Endothelial cell of umbilical vein (primary cell): ENCODE results near the gene ABCA8. TPM values are rescaled to one million over a fixed set of nuclear protein-coding genes. Genes with fewer than 3 reads are reported as not detected.

ENCODE experiments used
- BruUV-seq: library from RNA; stranded (reverse); fragments of 400-500 nt; replicated peaks from 2 replicates; lab custom pipeline; 2021; lab: Mats Ljungman, UMichigan
- CTCF ChIA-PET: fragments of 300-600, 350-600 bp; sonication (Branson Sonifier 250); formaldehyde crosslinking; loops from one replicate; lab custom pipeline; 2021; ENCODE audit warnings: antibody characterized with exemption, inconsistent platforms; lab: Charles Lee
- POLR2A ChIA-PET: fragments of 300-600, 350-600 bp; sonication (Branson Sonifier 250); formaldehyde crosslinking; loops from one replicate; lab custom pipeline; 2021; ENCODE audit warnings: antibody characterized with exemption, inconsistent platforms; lab: Charles Lee
- DNase-seq: peaks from one replicate; pipeline ENCODE4 v3.0.0-alpha.2; 2011; ENCODE audit warnings: low read depth, low spot score
- FAIRE-seq: peaks from 2 replicates; lab custom pipeline; 2011; peaks lifted over from hg19 to GRCh38; lab: Jason Lieb, UNC
- H2AFZ ChIP-seq: 2 replicates; pipeline ENCODE4 v1.6.0; 2012; ENCODE audit warnings: low read depth, low read length, control low read depth, inconsistent platforms
- H3K27ac ChIP-seq: 2 replicates; pipeline ENCODE4 v1.5.1; 2011; ENCODE audit warnings: low read depth, mild to moderate bottlenecking, control low read depth, low read length, moderate library complexity; ENCODE audit not compliant: insufficient read depth
- H3K27me3 ChIP-seq, 2 experiments: 2 replicates each; pipeline versions ENCODE4 v1.6.0 to v1.6.1; 2011; ENCODE audit warnings: low read length in 2 of 2, mixed read lengths in 1 of 2; ENCODE audit not compliant: control insufficient read depth in 2 of 2, insufficient read depth in 2 of 2
- H3K36me3 ChIP-seq, 2 experiments: 2 replicates in 1 of 2; 3 replicates in 1 of 2; pipeline ENCODE4 v1.5.1; 2011; ENCODE audit warnings: low read length in 2 of 2, mild to moderate bottlenecking in 1 of 2, moderate library complexity in 1 of 2; ENCODE audit not compliant: control insufficient read depth in 2 of 2, insufficient read depth in 2 of 2; ENCODE audit errors: extremely low read depth in 1 of 2
- H3K4me1 ChIP-seq: 3 replicates; pipeline ENCODE4 v1.5.1; 2011; ENCODE audit warnings: mild to moderate bottlenecking, low read length; ENCODE audit not compliant: control insufficient read depth, insufficient read depth; ENCODE audit errors: extremely low read depth
- H3K4me2 ChIP-seq: 2 replicates; pipeline ENCODE4 v1.6.1; 2011; ENCODE audit warnings: low read length, control low read depth, mixed read lengths; ENCODE audit not compliant: insufficient read depth
- H3K4me3 ChIP-seq, 3 experiments: fragments of 200-600 bp in 1 of 3; sonication (generic), shearing (Covaris generic) in 1 of 3; replicated peaks in 1 of 3; 2 replicates each; pipeline ENCODE4 v1.5.1; 2011 to 2016; ENCODE audit warnings: control low read depth in 3 of 3, low read length in 3 of 3, mild to moderate bottlenecking in 2 of 3, inconsistent platforms in 1 of 3, low read depth in 1 of 3, moderate library complexity in 1 of 3; ENCODE audit not compliant: insufficient read depth in 1 of 3
- H3K79me2 ChIP-seq: 2 replicates; pipeline ENCODE4 v1.6.0; 2012; ENCODE audit warnings: low read length, inconsistent platforms; ENCODE audit not compliant: control insufficient read depth, insufficient read depth
- H3K9ac ChIP-seq: replicated peaks from 2 replicates; pipeline ENCODE3; 2011; ENCODE audit warnings: low read length, control low read depth; ENCODE audit not compliant: insufficient read depth; ENCODE audit errors: extremely low read depth
- H3K9me1 ChIP-seq: replicated peaks from 3 replicates; pipeline ENCODE4 v1.6.0; 2011; ENCODE audit warnings: mild to moderate bottlenecking, low read length; ENCODE audit not compliant: control insufficient read depth, insufficient read depth; ENCODE audit errors: extremely low read depth
- H3K9me3 ChIP-seq: replicated peaks from 2 replicates; pipeline ENCODE4 v1.5.1; 2012; ENCODE audit warnings: low read length, inconsistent platforms; ENCODE audit not compliant: control insufficient read depth, insufficient read depth
- H4K20me1 ChIP-seq: replicated peaks from 2 replicates; pipeline ENCODE3; 2011; ENCODE audit warnings: mild to moderate bottlenecking, low read length; ENCODE audit not compliant: control insufficient read depth, insufficient read depth; ENCODE audit errors: extremely low read depth
- CTCF ChIP-seq, 2 donors: IDR thresholded peaks; 1 replicate in 1 of 2; 2 replicates in 1 of 2; pipeline ENCODE4 v1.5.1; 2011; ENCODE audit warnings: low read length in 2 of 2, mild to moderate bottlenecking in 2 of 2, moderate library complexity in 2 of 2, control low read depth in 1 of 2, inconsistent platforms in 1 of 2, low read depth in 1 of 2; ENCODE audit not compliant: insufficient read depth in 1 of 2; ENCODE audit errors: extremely low read depth in 1 of 2
- EZH2 ChIP-seq: IDR thresholded peaks from 2 replicates; pipeline ENCODE4 v1.6.1; 2012; ENCODE audit warnings: borderline replicate concordance, low read depth, mild to moderate bottlenecking, moderate library complexity, low read length, inconsistent platforms; ENCODE audit not compliant: severe bottlenecking
- FOS ChIP-seq: IDR thresholded peaks from 2 replicates; pipeline ENCODE4 v1.6.1; 2011; ENCODE audit warnings: mild to moderate bottlenecking, low read length, moderate library complexity, borderline replicate concordance; ENCODE audit not compliant: insufficient read depth
- GATA2 ChIP-seq: IDR thresholded peaks from 2 replicates; pipeline ENCODE4 v1.7.0; 2011; ENCODE audit warnings: low read depth, mild to moderate bottlenecking, moderate library complexity, mixed read lengths, low read length; ENCODE audit not compliant: insufficient read length, insufficient read depth
- JUN ChIP-seq: IDR thresholded peaks from 2 replicates; pipeline ENCODE4 v1.6.1; 2011; ENCODE audit warnings: borderline replicate concordance, low read depth; ENCODE audit not compliant: insufficient read length, insufficient read depth
- MAX ChIP-seq: IDR thresholded peaks from 2 replicates; pipeline ENCODE4 v1.6.1; 2011; ENCODE audit not compliant: insufficient read depth, insufficient read length
- MYC ChIP-seq: IDR thresholded peaks from one replicate; pipeline ENCODE4 v1.6.1; 2011; ENCODE audit warnings: mild to moderate bottlenecking, low read depth, low read length
- POLR2A ChIP-seq: IDR thresholded peaks from 2 replicates; pipeline ENCODE4 v1.6.1; 2012; ENCODE audit warnings: low read depth, mild to moderate bottlenecking, control low read depth, low read length
- POLR2AphosphoS5 ChIP-seq: IDR thresholded peaks from 2 replicates; pipeline ENCODE4 v1.6.1; 2012; ENCODE audit warnings: low read depth, mild to moderate bottlenecking, control low read depth, low read length, moderate library complexity; ENCODE audit not compliant: insufficient read depth
- dilution Hi-C: fragments of 300-500 bp; cut with MboI; formaldehyde crosslinking; loops from one replicate; pipeline ENCODE4 v1.15.0; 2019; ENCODE audit warnings: low sequenced_read_pairs; ENCODE audit not compliant: extremely low pct_ligation_motif_present
- intact Hi-C: fragments of 100-400 bp; cut with micrococcal nuclease; formaldehyde crosslinking; loops from one replicate; pipeline ENCODE4 v1.10.0; 2022
- polyA plus RNA-seq, 4 experiments: library from polyadenylated mRNA; depleted of rRNA in 3 of 4; stranded (reverse) in 3 of 4; unstranded in 1 of 4; fragments of >200 nt; gene quantifications; 2 replicates each; pipeline versions ENCODE4 v1.2.1 to v1.2.3, GENCODE V29; 2011 to 2012; ENCODE audit warnings: missing spikeins in 1 of 4
- total RNA-seq: library from RNA; stranded (reverse); gene quantifications from 2 replicates; pipeline ENCODE4 v1.2.3, GENCODE V29; 2021

ABCA8 gene
- total and polyA plus RNA-seq, 2 donors (not counting 3 experiments of a cell fraction or from before 2014, with no cell fraction given) = 0.99 to 1.7 TPM

DNA sequence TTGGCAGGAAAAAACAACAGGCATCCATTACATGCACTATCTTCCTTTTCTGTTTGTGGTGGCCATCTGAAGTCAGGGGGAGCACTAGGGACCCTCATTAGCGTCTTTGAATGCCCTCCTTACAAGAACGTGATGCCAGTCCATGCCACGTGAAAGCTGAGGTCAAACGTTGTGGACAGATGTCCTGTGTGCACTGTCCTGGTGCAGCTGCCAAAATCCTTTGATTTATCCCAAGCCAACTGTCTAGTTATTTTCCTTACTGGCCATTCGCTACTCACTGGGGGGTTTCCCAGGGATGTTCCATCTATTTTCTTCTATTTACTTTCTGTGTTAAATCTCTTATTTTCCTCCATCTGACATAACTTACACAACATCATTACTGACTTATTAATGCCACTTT, 135.7 kb downstream of the ABCA8 start:
- ChIA-PET POLR2A (no interaction called here), CTCF (no interaction called here)
- DNase-seq = no peak
- Histone ChIP-seq H3K9ac (no peak overlapping the region), H3K4me3 (no peak overlapping the region), H3K9me3 (no peaks in the 10 kb centered on the region), H3K9me1 (no peaks in the 10 kb centered on the region), H3K79me2 (no peaks in the 10 kb centered on the region), H2AFZ (no peak overlapping the region), H3K36me3 (no peaks in the 10 kb centered on the region), H3K4me1 (peaks cover 22% of the 10 kb centered on the region), H3K4me2 (no peak overlapping the region), H3K27ac (no peak overlapping the region), H4K20me1 (no peaks in the 10 kb centered on the region), H3K27me3 (no peaks in the 10 kb centered on the region)
- no TSS peak for BruUV-seq
- no peak for FAIRE-seq
- dilution Hi-C loops = no loop called here
- TF ChIP-seq MAX (no peak), JUN (no peak), EZH2 (no peak), MYC (no peak), CTCF (IDR thresholded peaks at IDR 0.05; ENCODE audit: extremely low read depth in 1 of 2, insufficient read depth in 1 of 2, low read depth in 1 of 2, low read length in 2 of 2) (no peak), POLR2AphosphoS5 (no peak), POLR2A (no peak), GATA2 (no peak), FOS (no peak)
- intact Hi-C loops = no loop called here

Other genes starting within 250 kb of the ABCA8 start
- 2.0 and 2.7 TPM in 2 replicates for gene ABCA9, start 105.5 kb upstream of the ABCA8 start, total RNA-seq
- gene ABCA9, start 105.5 kb upstream of the ABCA8 start, polyA plus RNA-seq = 1.9 and 7.7 TPM in 2 replicates
- gene ABCA6, start 186.5 kb upstream of the ABCA8 start, total RNA-seq = 16.8 and 30.5 TPM in 2 replicates
- 8.2 and 11.3 TPM in 2 replicates for gene ABCA6, start 186.5 kb upstream of the ABCA8 start, polyA plus RNA-seq